ENCODE data around the gene PIMREG.

GRCh38 chr17:6496116-6496481 lies 51.8 kb downstream of the PIMREG start:
- TF ChIP-seq CTCF (IDR thresholded peaks at IDR 0.05) (no peak), ZFX (IDR thresholded peaks at IDR 0.05; ENCODE audit: borderline replicate concordance) (no peak)

Data from 22Rv1 (cell line).